SK-N-SH (cell line): ENCODE data around the gene FUT4.

ENCODE experiments used
- CHD2 ChIP-seq: fragments of 150-350 bp; IDR thresholded peaks from 2 replicates; pipeline ENCODE4 v1.6.1; 2018; ENCODE audit warnings: low read length; ENCODE audit not compliant: partially characterized antibody
- EP300 ChIP-seq, 2 experiments: IDR thresholded peaks; 2 replicates each; pipeline versions ENCODE4 v1.4.0 to v1.6.1; 2012; ENCODE audit warnings: borderline replicate concordance in 1 of 2, low read depth in 1 of 2, low read length in 1 of 2
- EZH2phosphoT487 ChIP-seq: fragments of 200-600 bp; sonication (generic); IDR thresholded peaks from 2 replicates; pipeline ENCODE4 v1.6.1; 2017; ENCODE audit warnings: low read depth, mixed run types, mild to moderate bottlenecking, antibody characterized with exemption, moderate library complexity, borderline replicate concordance
- FOXM1 ChIP-seq: IDR thresholded peaks from 2 replicates; pipeline ENCODE4 v1.4.0; 2012; ENCODE audit warnings: low read depth, mild to moderate bottlenecking
- GABPA ChIP-seq: IDR thresholded peaks from 2 replicates; pipeline ENCODE4 v1.4.0; 2012; ENCODE audit warnings: low read depth, mild to moderate bottlenecking
- MEF2A ChIP-seq: IDR thresholded peaks from 2 replicates; pipeline ENCODE4 v1.4.0; 2012; ENCODE audit warnings: low read depth, borderline replicate concordance
- POLR2AphosphoS5 ChIP-seq: IDR thresholded peaks from 2 replicates; pipeline ENCODE4 v1.6.1; 2012; ENCODE audit warnings: low read depth, low read length
- RFX5 ChIP-seq: IDR thresholded peaks from 2 replicates; pipeline ENCODE4 v1.6.1; 2012; ENCODE audit warnings: mild to moderate bottlenecking, improper control_type of control experiment, low read length
- SIN3A ChIP-seq: IDR thresholded peaks from 2 replicates; pipeline ENCODE4 v1.6.1; 2012; ENCODE audit warnings: low read depth, mild to moderate bottlenecking, low read length, moderate library complexity, borderline replicate concordance
- TAF1 ChIP-seq: IDR thresholded peaks from 2 replicates; pipeline ENCODE4 v1.6.1; 2012; ENCODE audit warnings: low read depth, mild to moderate bottlenecking, low read length, moderate library complexity, borderline replicate concordance
- USF2 ChIP-seq: fragments of 150-350 bp; IDR thresholded peaks from 2 replicates; pipeline ENCODE4 v1.6.1; 2017; ENCODE audit warnings: antibody characterized with exemption, low read length, low read depth, borderline replicate concordance
- TF ChIP-seq, protein P1 (sequence below): fragments of 200-600 bp; sonication (generic); IDR thresholded peaks from 2 replicates; pipeline ENCODE4 v1.6.1; 2017; ENCODE audit warnings: antibody characterized with exemption, mild to moderate bottlenecking, moderate library complexity

GRCh38 chr11:94567181-94567670 lies 23.5 kb downstream of the FUT4 start, which contains the start of gene PIWIL4:
- TF ChIP-seq POLR2AphosphoS5: no peak
- TF ChIP-seq, protein P1, sequence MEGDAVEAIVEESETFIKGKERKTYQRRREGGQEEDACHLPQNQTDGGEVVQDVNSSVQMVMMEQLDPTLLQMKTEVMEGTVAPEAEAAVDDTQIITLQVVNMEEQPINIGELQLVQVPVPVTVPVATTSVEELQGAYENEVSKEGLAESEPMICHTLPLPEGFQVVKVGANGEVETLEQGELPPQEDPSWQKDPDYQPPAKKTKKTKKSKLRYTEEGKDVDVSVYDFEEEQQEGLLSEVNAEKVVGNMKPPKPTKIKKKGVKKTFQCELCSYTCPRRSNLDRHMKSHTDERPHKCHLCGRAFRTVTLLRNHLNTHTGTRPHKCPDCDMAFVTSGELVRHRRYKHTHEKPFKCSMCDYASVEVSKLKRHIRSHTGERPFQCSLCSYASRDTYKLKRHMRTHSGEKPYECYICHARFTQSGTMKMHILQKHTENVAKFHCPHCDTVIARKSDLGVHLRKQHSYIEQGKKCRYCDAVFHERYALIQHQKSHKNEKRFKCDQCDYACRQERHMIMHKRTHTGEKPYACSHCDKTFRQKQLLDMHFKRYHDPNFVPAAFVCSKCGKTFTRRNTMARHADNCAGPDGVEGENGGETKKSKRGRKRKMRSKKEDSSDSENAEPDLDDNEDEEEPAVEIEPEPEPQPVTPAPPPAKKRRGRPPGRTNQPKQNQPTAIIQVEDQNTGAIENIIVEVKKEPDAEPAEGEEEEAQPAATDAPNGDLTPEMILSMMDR: no peak
- no peak for TF ChIP-seq TAF1
- TF ChIP-seq MEF2A: no peak
- no peak for TF ChIP-seq CHD2
- TF ChIP-seq SIN3A: no peak
- TF ChIP-seq EP300 (IDR thresholded peaks at IDR 0.05; ENCODE audit: borderline replicate concordance in 1 of 2, low read depth in 1 of 2, low read length in 1 of 2): no peak
- no peak for TF ChIP-seq RFX5
- TF ChIP-seq FOXM1: no peak
- TF ChIP-seq EZH2phosphoT487: no peak
- no peak for TF ChIP-seq GABPA
- no peak for TF ChIP-seq USF2
